Naive B cell (primary cell): ENCODE measurements around the gene SRXN1. TPM values are rescaled to one million over a fixed set of nuclear protein-coding genes. Genes with fewer than 3 reads are reported as not detected.

Experiments
- ATAC-seq, 2 donors: fragments of 150-1000 bp; cut with Tn5 transposase; 2 replicates each; pipeline ENCODE4 v1.10.0; 2021; ENCODE audit warnings: low read depth in 2 of 2, mild to moderate bottlenecking in 2 of 2, moderate library complexity in 2 of 2
- DNase-seq: peaks from one replicate; pipeline ENCODE4 v3.0.0; 2022
- H3K27ac Mint-ChIP-seq, 6 donors: one replicate each; pipeline ENCODE4 v1.8.0; 2020 to 2022; ENCODE audit warnings: mild to moderate bottlenecking in 6 of 6, mixed read lengths in 6 of 6, moderate library complexity in 5 of 6, inconsistent platforms in 2 of 6
- H3K27me3 Mint-ChIP-seq, 3 donors: one replicate each; pipeline ENCODE4 v1.8.0; 2021 to 2022; ENCODE audit warnings: mixed read lengths in 3 of 3, mild to moderate bottlenecking in 1 of 3
- H3K36me3 Mint-ChIP-seq, 2 donors: one replicate each; pipeline ENCODE4 v1.8.0; 2020 to 2022; ENCODE audit warnings: mixed read lengths in 2 of 2, inconsistent platforms in 1 of 2, mild to moderate bottlenecking in 1 of 2
- H3K4me1 Mint-ChIP-seq, 3 donors: one replicate each; pipeline ENCODE4 v1.8.0; 2020 to 2022; ENCODE audit warnings: mixed read lengths in 3 of 3, inconsistent platforms in 1 of 3, mild to moderate bottlenecking in 1 of 3, moderate library complexity in 1 of 3
- H3K4me3 Mint-ChIP-seq, 8 donors: one replicate each; pipeline ENCODE4 v1.8.0; 2020 to 2022; ENCODE audit warnings: mild to moderate bottlenecking in 8 of 8, mixed read lengths in 8 of 8, moderate library complexity in 8 of 8, inconsistent platforms in 2 of 8
- H3K9me3 Mint-ChIP-seq, 7 donors: one replicate each; pipeline ENCODE4 v1.8.0; 2020 to 2022; ENCODE audit warnings: mixed read lengths in 7 of 7, mild to moderate bottlenecking in 5 of 7, inconsistent platforms in 2 of 7, moderate library complexity in 1 of 7
- polyA plus RNA-seq, 6 donors: library from polyadenylated mRNA; unstranded; fragments of 300-500 nt; fragmentation: Illumina TruSeq; gene quantifications; one replicate each; pipeline ENCODE4 v1.2.3, GENCODE V29; 2021; ENCODE audit warnings: low read depth in 6 of 6

The SRXN1 gene
- polyA plus RNA-seq, 6 donors from 2014 or later, result 0.14 to 0.82 (median 0.68) TPM; not detected in 1

DNA sequence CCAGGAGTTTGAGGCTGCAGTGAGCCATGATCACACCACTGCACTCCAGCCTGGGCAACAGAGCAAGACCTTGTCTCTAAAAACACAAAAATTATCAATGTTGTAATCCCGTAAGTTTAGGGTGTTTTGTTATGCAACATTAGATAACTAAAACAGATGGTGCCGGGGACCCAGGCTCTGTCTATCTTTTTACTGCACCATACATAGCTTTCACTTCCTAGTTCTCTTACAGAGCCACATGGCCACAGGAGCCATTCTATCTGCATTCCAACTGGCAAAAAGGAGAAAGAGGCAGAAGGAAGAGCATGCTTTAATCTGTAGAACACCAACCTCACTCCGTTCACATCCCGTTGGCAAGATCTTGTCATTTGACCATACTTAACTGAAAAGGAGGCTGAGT lies 37.5 kb downstream of the SRXN1 start:
- H3K4me1 Mint-ChIP-seq, result peaks cover 8 to 15% (median 11%) of the 10 kb centered on the region in 3 donors
- H3K9me3 Mint-ChIP-seq, result peaks cover 4 to 19% (median 11%) of the 10 kb centered on the region in 7 donors
- H3K27me3 Mint-ChIP-seq, result peaks cover 29 to 78% (median 75%) of the 10 kb centered on the region in 3 donors
- H3K36me3 Mint-ChIP-seq, result peaks cover 4 to 13% of the 10 kb centered on the region in 2 donors
- DNase-seq (no peak), ATAC-seq (no peak)
- H3K4me3 Mint-ChIP-seq, result no peak overlapping the region
- H3K27ac Mint-ChIP-seq, result no peak overlapping the region

GRCh38 chr20:611843-612185 lies 41.2 kb downstream of the SRXN1 start:
- no peak overlapping the region for H3K27ac Mint-ChIP-seq
- peaks cover 0 to 4% (median 0%) of the 10 kb centered on the region in 7 donors for H3K9me3 Mint-ChIP-seq
- ATAC-seq (no peak), DNase-seq (no peak)
- peaks cover 39 to 69% (median 66%) of the 10 kb centered on the region in 3 donors for H3K27me3 Mint-ChIP-seq
- H3K4me1 Mint-ChIP-seq, result peaks cover 9 to 16% (median 11%) of the 10 kb centered on the region in 3 donors
- peak overlapping the region in 3 of 8 donors; percentile 3 to 50 (median 50) for H3K4me3 Mint-ChIP-seq
- H3K36me3 Mint-ChIP-seq, result no peaks in the 10 kb centered on the region

DNA sequence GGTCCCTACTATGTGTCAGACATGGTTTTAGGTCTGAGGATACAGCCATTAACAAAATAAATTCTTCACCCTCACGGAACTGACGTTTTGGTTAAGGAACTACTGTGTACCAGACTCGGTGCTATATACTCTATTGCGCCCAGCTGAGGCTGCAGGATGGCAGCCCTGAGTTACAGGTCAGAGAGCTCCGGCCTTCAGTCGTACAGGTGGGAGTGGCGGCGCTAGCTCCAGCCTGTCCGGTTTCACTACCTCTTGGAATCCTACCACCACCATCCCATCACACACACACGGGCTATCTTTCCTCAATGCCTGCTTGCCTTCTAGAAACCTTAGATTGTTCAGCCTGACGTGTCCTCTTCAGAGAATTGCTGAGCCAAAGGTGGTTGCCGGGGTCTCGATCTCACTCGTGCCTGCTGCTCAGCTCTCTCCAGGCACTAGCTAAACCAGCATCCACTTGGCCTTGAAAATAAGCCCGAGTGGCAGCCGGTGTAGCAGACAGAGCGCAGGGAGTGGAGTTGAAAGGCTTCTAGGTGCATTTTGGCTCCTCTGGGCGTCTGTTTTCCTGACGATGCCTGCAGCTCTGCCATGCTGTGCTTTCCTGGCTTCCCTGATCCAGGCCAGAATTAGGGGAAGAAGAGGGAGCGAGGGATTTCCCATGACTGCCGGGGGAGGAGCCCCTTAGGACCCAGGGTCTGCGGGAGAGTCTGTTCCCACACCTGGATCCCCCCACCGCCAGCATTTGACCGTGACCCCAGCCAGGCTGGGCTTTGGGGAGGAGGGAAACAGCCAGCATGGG lies 41.8 kb downstream of the SRXN1 start:
- Mint-ChIP-seq H3K36me3 (no peaks in the 10 kb centered on the region), H3K4me3 (peak overlapping the region in 6 of 8 donors; percentile 2 to 66 (median 44)), H3K27ac (no peak overlapping the region), H3K4me1 (peaks cover 9 to 16% (median 11%) of the 10 kb centered on the region in 3 donors), H3K9me3 (peaks cover 0 to 4% (median 0%) of the 10 kb centered on the region in 7 donors), H3K27me3 (peaks cover 41 to 70% (median 66%) of the 10 kb centered on the region in 3 donors)
- no peak for DNase-seq
- ATAC-seq, result no peak

- DNase-seq (no peak), ATAC-seq (peak in 1 of 2 donors; percentile 51)
- H3K4me3 Mint-ChIP-seq, result peak within 1 kb of the TSS in 5 of 8 donors; percentile 38 to 80 (median 56)
- no peaks in the 10 kb centered on the region for H3K36me3 Mint-ChIP-seq
- H3K4me1 Mint-ChIP-seq, result peaks cover 9 to 16% (median 11%) of the 10 kb centered on the region in 3 donors
- peaks cover 38 to 79% (median 66%) of the 10 kb centered on the region in 3 donors for H3K27me3 Mint-ChIP-seq
- no peak within 1 kb of the TSS for H3K27ac Mint-ChIP-seq
- H3K9me3 Mint-ChIP-seq, result peaks cover 0 to 4% (median 0%) of the 10 kb centered on the region in 7 donors
Observed at GRCh38 chr20:610130-611046, 42.6 kb downstream of the SRXN1 start, which contains the start of gene TCF15. TSS of gene TCF15 (minus strand) at chr20:610309. CDS start at chr20:610237, 72 bp downstream.

- Mint-ChIP-seq H3K9me3 (peaks cover 0 to 4% (median 0%) of the 10 kb centered on the region in 7 donors), H3K27me3 (peaks cover 43 to 81% (median 68%) of the 10 kb centered on the region in 3 donors), H3K36me3 (no peaks in the 10 kb centered on the region), H3K4me1 (peaks cover 6 to 16% (median 11%) of the 10 kb centered on the region in 3 donors), H3K4me3 (peak overlapping the region in 2 of 8 donors; percentile 36 to 80), H3K27ac (no peak overlapping the region)
- DNase-seq (no peak), ATAC-seq (no peak)
Observed at GRCh38 chr20:609371-609964, 43.5 kb downstream of the SRXN1 start.

DNA sequence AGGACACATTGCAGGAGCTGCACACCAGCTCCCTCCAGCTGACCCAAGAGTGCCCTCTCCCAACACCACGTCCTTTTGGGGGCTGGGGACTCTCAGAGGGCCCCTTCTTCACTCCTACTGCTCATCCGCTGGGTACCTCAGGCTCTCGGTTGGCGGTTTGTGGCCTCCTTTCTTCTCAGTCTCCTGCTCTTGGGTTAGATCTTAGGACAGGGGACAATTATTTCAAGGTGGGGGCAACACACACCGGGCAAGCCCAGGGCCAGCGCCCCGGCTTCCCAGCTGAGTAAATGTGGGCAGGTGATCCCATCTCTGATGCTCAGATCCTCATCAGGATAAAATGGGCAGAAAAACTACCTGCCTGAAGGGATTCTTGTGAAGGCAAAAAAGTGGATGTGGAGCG lies 44.0 kb downstream of the SRXN1 start:
- H3K36me3 Mint-ChIP-seq, result no peaks in the 10 kb centered on the region
- no peak overlapping the region for H3K27ac Mint-ChIP-seq
- peaks cover 6 to 16% (median 11%) of the 10 kb centered on the region in 3 donors for H3K4me1 Mint-ChIP-seq
- H3K4me3 Mint-ChIP-seq, result peak overlapping the region in 2 of 8 donors; percentile 36 to 80
- H3K9me3 Mint-ChIP-seq, result peaks cover 0 to 4% (median 0%) of the 10 kb centered on the region in 7 donors
- ATAC-seq (no peak), DNase-seq (no peak)
- peaks cover 43 to 82% (median 71%) of the 10 kb centered on the region in 3 donors for H3K27me3 Mint-ChIP-seq

- H3K36me3 Mint-ChIP-seq, result no peaks in the 10 kb centered on the region
- peaks cover 0 to 4% (median 0%) of the 10 kb centered on the region in 7 donors for H3K9me3 Mint-ChIP-seq
- no peak overlapping the region for H3K27ac Mint-ChIP-seq
- H3K4me1 Mint-ChIP-seq, result peaks cover 6 to 13% (median 11%) of the 10 kb centered on the region in 3 donors
- no peak overlapping the region for H3K4me3 Mint-ChIP-seq
- DNase-seq (no peak), ATAC-seq (no peak)
- peaks cover 38 to 72% (median 59%) of the 10 kb centered on the region in 3 donors for H3K27me3 Mint-ChIP-seq
Observed at GRCh38 chr20:607476-607875, 45.5 kb downstream of the SRXN1 start.

- H3K27me3 Mint-ChIP-seq, result peaks cover 29 to 59% (median 37%) of the 10 kb centered on the region in 3 donors
- no peak for DNase-seq
- peaks cover 0 to 2% (median 0%) of the 10 kb centered on the region in 7 donors for H3K9me3 Mint-ChIP-seq
- H3K4me3 Mint-ChIP-seq, result no peak overlapping the region
- H3K27ac Mint-ChIP-seq, result no peak overlapping the region
- H3K36me3 Mint-ChIP-seq, result no peaks in the 10 kb centered on the region
- no peak for ATAC-seq
- no peaks in the 10 kb centered on the region for H3K4me1 Mint-ChIP-seq
Observed at GRCh38 chr20:605237-605636, 47.8 kb downstream of the SRXN1 start.

GRCh38 chr20:603116-603640 lies 49.8 kb downstream of the SRXN1 start:
- Mint-ChIP-seq H3K4me3 (no peak overlapping the region), H3K4me1 (no peaks in the 10 kb centered on the region), H3K27ac (no peak overlapping the region), H3K36me3 (no peaks in the 10 kb centered on the region), H3K9me3 (peaks cover 0 to 2% (median 0%) of the 10 kb centered on the region in 7 donors), H3K27me3 (peaks cover 24 to 53% (median 26%) of the 10 kb centered on the region in 3 donors)
- no peak for DNase-seq
- ATAC-seq, result no peak

- Mint-ChIP-seq H3K9me3 (no peaks in the 10 kb centered on the region), H3K27me3 (peaks cover 19 to 44% (median 25%) of the 10 kb centered on the region in 3 donors), H3K36me3 (no peaks in the 10 kb centered on the region), H3K4me3 (no peak overlapping the region), H3K4me1 (no peaks in the 10 kb centered on the region), H3K27ac (no peak overlapping the region)
- no peak for ATAC-seq
- DNase-seq, result no peak
Observed at GRCh38 chr20:602111-602970, 50.7 kb downstream of the SRXN1 start.

GRCh38 chr20:600736-601135 lies 52.3 kb downstream of the SRXN1 start:
- DNase-seq, result no peak
- peaks cover 19 to 32% (median 21%) of the 10 kb centered on the region in 3 donors for H3K27me3 Mint-ChIP-seq
- no peak overlapping the region for H3K4me3 Mint-ChIP-seq
- no peaks in the 10 kb centered on the region for H3K36me3 Mint-ChIP-seq
- H3K27ac Mint-ChIP-seq, result no peak overlapping the region
- no peaks in the 10 kb centered on the region for H3K4me1 Mint-ChIP-seq
- no peaks in the 10 kb centered on the region for H3K9me3 Mint-ChIP-seq
- ATAC-seq, result no peak

DNA sequence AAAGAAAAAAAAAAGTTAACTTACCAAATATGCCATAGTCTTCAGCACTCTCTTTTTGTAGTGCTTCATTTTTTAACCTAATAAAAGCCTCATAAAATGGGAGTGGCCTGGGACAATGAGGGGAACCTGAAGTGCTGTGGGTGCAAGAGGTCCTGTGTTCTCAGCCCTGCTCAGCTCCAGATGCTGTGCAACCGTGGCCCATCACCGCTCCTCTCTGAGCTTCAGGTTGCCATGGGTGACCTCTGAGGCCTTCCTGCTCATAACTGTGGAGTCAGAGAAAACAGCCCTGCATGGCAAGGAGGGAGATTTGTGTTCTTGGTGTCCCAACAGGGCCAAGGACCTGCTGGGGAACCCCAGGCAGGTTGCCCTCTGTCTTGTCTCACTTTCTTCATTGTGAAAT lies 52.9 kb downstream of the SRXN1 start:
- no peak for DNase-seq
- Mint-ChIP-seq H3K9me3 (no peaks in the 10 kb centered on the region), H3K27me3 (peaks cover 20 to 26% (median 21%) of the 10 kb centered on the region in 3 donors), H3K4me3 (no peak overlapping the region), H3K27ac (no peak overlapping the region), H3K36me3 (no peaks in the 10 kb centered on the region), H3K4me1 (no peaks in the 10 kb centered on the region)
- no peak for ATAC-seq
